GM18519 (cell line): Measurements from ENCODE around the gene HIC1.

Source experiments
- ATAC-seq: cut with Tn5 transposase; IDR thresholded peaks from one replicate; pipeline ENCODE4 v1.9.1; 2021; ENCODE audit warnings: mild to moderate bottlenecking, moderate library complexity; ENCODE audit not compliant: unreplicated experiment, low FRiP score

The HIC1 gene

GRCh38 chr17:2071455-2072281 is 16.8 kb downstream of the HIC1 start:
- ATAC-seq, result no peak

- ATAC-seq, result no peak
Observed at GRCh38 chr17:2074919-2075318, 20.0 kb downstream of the HIC1 start.

- ATAC-seq, result no peak
Observed at GRCh38 chr17:2075336-2076086, 20.6 kb downstream of the HIC1 start.

- no peak for ATAC-seq
Observed at GRCh38 chr17:2076087-2076984, 21.4 kb downstream of the HIC1 start.

- no peak for ATAC-seq
Observed at GRCh38 chr17:2077040-2077439, 22.1 kb downstream of the HIC1 start.

GRCh38 chr17:2081564-2081963 is 26.7 kb downstream of the HIC1 start:
- ATAC-seq, result no peak

GRCh38 chr17:2082003-2082781 is 27.3 kb downstream of the HIC1 start:
- no peak for ATAC-seq

GRCh38 chr17:2083613-2084035 is 28.7 kb downstream of the HIC1 start:
- ATAC-seq, result no peak

- ATAC-seq, result no peak
Observed at GRCh38 chr17:2084036-2084765, 29.3 kb downstream of the HIC1 start.

- no peak for ATAC-seq
Observed at GRCh38 chr17:2084766-2085647, 30.1 kb downstream of the HIC1 start.

- ATAC-seq, result no peak
Observed at GRCh38 chr17:2085648-2085949, 30.7 kb downstream of the HIC1 start.

- ATAC-seq, result no peak
Observed at GRCh38 chr17:2086306-2086705, 31.4 kb downstream of the HIC1 start.

- no peak for ATAC-seq
Observed at GRCh38 chr17:2087597-2088211, 32.8 kb downstream of the HIC1 start.

- ATAC-seq, result no peak
Observed at GRCh38 chr17:2089021-2089422, 34.1 kb downstream of the HIC1 start.

- no peak for ATAC-seq
Observed at GRCh38 chr17:2090210-2090641, 35.3 kb downstream of the HIC1 start.

GRCh38 chr17:2090804-2091534 is 36.1 kb downstream of the HIC1 start:
- ATAC-seq, result no peak

GRCh38 chr17:2092253-2092652 is 37.4 kb downstream of the HIC1 start:
- no peak for ATAC-seq
